Lower lobe of right lung (tissue), 2 donors: Measurements from ENCODE around the gene SMIM1. TPM values are rescaled to one million over a fixed set of nuclear protein-coding genes. Genes with fewer than 3 reads are reported as not detected.

ENCODE experiments used
- ATAC-seq, 2 donors: fragments of 200-7000 bp; cut with Tn5 transposase; one replicate each; pipeline ENCODE4 v1.9.1; 2020 to 2022; ENCODE audit warnings: mild to moderate bottlenecking in 2 of 2, moderate library complexity in 2 of 2
- DNase-seq: peaks from one replicate; pipeline ENCODE4 v3.0.0-alpha.2; 2020
- H3K27ac ChIP-seq: fragments of 200-600 bp; one replicate; pipeline ENCODE4 v1.8.0; 2022
- H3K27me3 ChIP-seq: fragments of 200-600 bp; one replicate; pipeline ENCODE4 v1.8.0; 2022; ENCODE audit warnings: low read depth
- H3K36me3 ChIP-seq: fragments of 200-600 bp; one replicate; pipeline ENCODE4 v1.8.0; 2022; ENCODE audit warnings: mild to moderate bottlenecking
- H3K4me1 ChIP-seq: fragments of 200-600 bp; one replicate; pipeline ENCODE4 v1.8.0; 2022
- H3K4me3 ChIP-seq: fragments of 200-600 bp; one replicate; pipeline ENCODE4 v1.8.0; 2022; ENCODE audit warnings: mild to moderate bottlenecking
- H3K9me3 ChIP-seq: fragments of 200-600 bp; one replicate; pipeline ENCODE4 v1.8.0; 2022
- CTCF ChIP-seq: fragments of 200-600 bp; IDR thresholded peaks from one replicate; pipeline ENCODE4 v1.8.0; 2022; ENCODE audit warnings: antibody characterized with exemption, mild to moderate bottlenecking
- intact Hi-C: fragments of 100-400 bp; cut with DNase I; formaldehyde crosslinking; loops from one replicate; pipeline ENCODE4 v1.11.0; 2022
- total RNA-seq: library from RNA; stranded (reverse); fragmentation: NEBNext Ultra II Directional; extraction: Animal tissue kit (Norgen Biotek cat#: 25700); gene quantifications from one replicate; pipeline ENCODE4 v1.2.1, GENCODE V29; 2021
- donor health status: DM: no; HTN: yes; CAD: no; lungs with severe emphysema.

The SMIM1 gene
- total RNA-seq, 1 donor from 2014 or later = 8.5 TPM

GRCh38 chr1:3741566-3742438, 30.7 kb upstream of the SMIM1 start:
- ATAC-seq = no peak

GRCh38 chr1:3742439-3743298, 29.9 kb upstream of the SMIM1 start:
- Histone ChIP-seq H3K4me1 (peaks cover 13% of the 10 kb centered on the region), H3K36me3 (peaks cover 50% of the 10 kb centered on the region), H3K4me3 (no peak overlapping the region), H3K27me3 (no peaks in the 10 kb centered on the region), H3K9me3 (no peaks in the 10 kb centered on the region), H3K27ac (no peak overlapping the region)
- intact Hi-C loops = no loop called here
- no peak for TF ChIP-seq CTCF
- ATAC-seq = no peak
- DNase-seq = peak; percentile 35

More at GRCh38 chr1:3741566-3742438, 30.7 kb upstream of the SMIM1 start:
- Histone ChIP-seq H3K27me3 (no peaks in the 10 kb centered on the region), H3K9me3 (no peaks in the 10 kb centered on the region), H3K4me1 (peaks cover 10% of the 10 kb centered on the region), H3K27ac (no peak overlapping the region), H3K36me3 (peaks cover 59% of the 10 kb centered on the region), H3K4me3 (no peak overlapping the region)
- intact Hi-C loops = no loop called here
- TF ChIP-seq CTCF = no peak
- DNase-seq = no peak

GRCh38 chr1:3743421-3743820, 29.1 kb upstream of the SMIM1 start:
- no peak for TF ChIP-seq CTCF
- no peaks in the 10 kb centered on the region for H3K9me3 ChIP-seq

GRCh38 chr1:3743826-3744225, 28.7 kb upstream of the SMIM1 start:
- Histone ChIP-seq H3K27me3 (no peaks in the 10 kb centered on the region), H3K36me3 (peaks cover 39% of the 10 kb centered on the region), H3K4me3 (no peak overlapping the region), H3K9me3 (no peaks in the 10 kb centered on the region), H3K27ac (no peak overlapping the region), H3K4me1 (peaks cover 18% of the 10 kb centered on the region)
- intact Hi-C loops = no loop called here
- no peak for TF ChIP-seq CTCF
- no peak for ATAC-seq
- DNase-seq = peak; percentile 29

More at GRCh38 chr1:3743421-3743820, 29.1 kb upstream of the SMIM1 start:
- no peak overlapping the region for H3K4me3 ChIP-seq
- H3K4me1 ChIP-seq = peaks cover 18% of the 10 kb centered on the region
- no peak for DNase-seq
- peaks cover 43% of the 10 kb centered on the region for H3K36me3 ChIP-seq
- no peak for ATAC-seq
- intact Hi-C loops = no loop called here
- H3K27me3 ChIP-seq = no peaks in the 10 kb centered on the region
- H3K27ac ChIP-seq = no peak overlapping the region

- TF ChIP-seq CTCF = no peak
- no peak overlapping the region for H3K4me3 ChIP-seq
- intact Hi-C loops = no loop called here
- H3K27ac ChIP-seq = no peak overlapping the region
- peaks cover 18% of the 10 kb centered on the region for H3K4me1 ChIP-seq
- DNase-seq (peak; percentile 41), ATAC-seq (no peak)
- H3K36me3 ChIP-seq = peaks cover 36% of the 10 kb centered on the region
- no peaks in the 10 kb centered on the region for H3K27me3 ChIP-seq
- H3K9me3 ChIP-seq = no peaks in the 10 kb centered on the region
Measured at GRCh38 chr1:3744646-3745045, 27.9 kb upstream of the SMIM1 start.
